ENCODE results near the gene NEU4. TPM values are rescaled to one million over a fixed set of nuclear protein-coding genes. Genes with fewer than 3 reads are reported as not detected.

NEU4 gene
- total RNA-seq, 1 donor = not detected

DNA sequence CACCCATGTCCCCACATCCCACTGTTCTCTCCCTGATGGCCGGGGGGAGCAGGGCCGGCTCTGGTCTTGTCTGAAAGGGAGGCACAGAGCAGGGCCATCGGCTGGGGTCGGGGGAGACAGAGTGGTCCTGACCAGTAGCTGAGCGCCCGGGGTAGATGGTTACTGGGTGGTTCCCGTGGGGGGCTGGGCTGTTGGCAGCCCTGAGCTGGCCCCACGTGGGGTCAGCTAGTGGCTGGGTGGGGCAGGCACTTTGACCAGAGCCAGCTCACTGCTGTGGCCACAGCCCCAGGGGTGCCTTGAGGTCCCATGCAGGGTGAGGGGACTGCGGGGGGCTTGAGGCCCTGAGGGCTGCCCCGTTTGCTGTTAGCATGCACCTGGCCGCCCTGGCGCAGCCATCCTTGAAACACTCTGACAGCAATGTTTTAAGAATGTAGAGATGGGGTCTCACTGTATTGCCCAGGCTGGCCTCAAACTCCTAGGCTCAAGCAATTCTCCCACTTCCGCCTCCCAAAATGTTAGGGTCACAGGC, 12.3 kb upstream of the NEU4 start:
- Histone ChIP-seq H3K36me3 (ENCODE audit: insufficient read depth, low read length) (no peaks in the 10 kb centered on the region), H4K20me1 (ENCODE audit: insufficient read depth, low read length) (no peaks in the 10 kb centered on the region), H3K79me2 (ENCODE audit: insufficient read depth, low read length) (no peaks in the 10 kb centered on the region), H3K27me3 (ENCODE audit: insufficient read depth, low read length) (peaks cover 16% of the 10 kb centered on the region), H3K4me1 (ENCODE audit: insufficient read depth, low read length) (no peaks in the 10 kb centered on the region), H3K9me3 (ENCODE audit: low read depth, low read length) (no peaks in the 10 kb centered on the region), H2AFZ (ENCODE audit: low read length) (no peak overlapping the region), H3K27ac (ENCODE audit: low read depth, low read length) (no peak overlapping the region), H3K4me2 (ENCODE audit: insufficient read depth, low read length) (no peak overlapping the region), H3K4me3 (ENCODE audit: insufficient read depth, low read length) (no peak overlapping the region)
- TF ChIP-seq, protein P1, sequence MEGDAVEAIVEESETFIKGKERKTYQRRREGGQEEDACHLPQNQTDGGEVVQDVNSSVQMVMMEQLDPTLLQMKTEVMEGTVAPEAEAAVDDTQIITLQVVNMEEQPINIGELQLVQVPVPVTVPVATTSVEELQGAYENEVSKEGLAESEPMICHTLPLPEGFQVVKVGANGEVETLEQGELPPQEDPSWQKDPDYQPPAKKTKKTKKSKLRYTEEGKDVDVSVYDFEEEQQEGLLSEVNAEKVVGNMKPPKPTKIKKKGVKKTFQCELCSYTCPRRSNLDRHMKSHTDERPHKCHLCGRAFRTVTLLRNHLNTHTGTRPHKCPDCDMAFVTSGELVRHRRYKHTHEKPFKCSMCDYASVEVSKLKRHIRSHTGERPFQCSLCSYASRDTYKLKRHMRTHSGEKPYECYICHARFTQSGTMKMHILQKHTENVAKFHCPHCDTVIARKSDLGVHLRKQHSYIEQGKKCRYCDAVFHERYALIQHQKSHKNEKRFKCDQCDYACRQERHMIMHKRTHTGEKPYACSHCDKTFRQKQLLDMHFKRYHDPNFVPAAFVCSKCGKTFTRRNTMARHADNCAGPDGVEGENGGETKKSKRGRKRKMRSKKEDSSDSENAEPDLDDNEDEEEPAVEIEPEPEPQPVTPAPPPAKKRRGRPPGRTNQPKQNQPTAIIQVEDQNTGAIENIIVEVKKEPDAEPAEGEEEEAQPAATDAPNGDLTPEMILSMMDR (IDR thresholded peaks at IDR 0.05; ENCODE audit: extremely low read depth, low read depth, low read length) = no peak
- peak; percentile 62 for DNase-seq (ENCODE audit: insufficient read length, low spot score, missing footprints)

DNA sequence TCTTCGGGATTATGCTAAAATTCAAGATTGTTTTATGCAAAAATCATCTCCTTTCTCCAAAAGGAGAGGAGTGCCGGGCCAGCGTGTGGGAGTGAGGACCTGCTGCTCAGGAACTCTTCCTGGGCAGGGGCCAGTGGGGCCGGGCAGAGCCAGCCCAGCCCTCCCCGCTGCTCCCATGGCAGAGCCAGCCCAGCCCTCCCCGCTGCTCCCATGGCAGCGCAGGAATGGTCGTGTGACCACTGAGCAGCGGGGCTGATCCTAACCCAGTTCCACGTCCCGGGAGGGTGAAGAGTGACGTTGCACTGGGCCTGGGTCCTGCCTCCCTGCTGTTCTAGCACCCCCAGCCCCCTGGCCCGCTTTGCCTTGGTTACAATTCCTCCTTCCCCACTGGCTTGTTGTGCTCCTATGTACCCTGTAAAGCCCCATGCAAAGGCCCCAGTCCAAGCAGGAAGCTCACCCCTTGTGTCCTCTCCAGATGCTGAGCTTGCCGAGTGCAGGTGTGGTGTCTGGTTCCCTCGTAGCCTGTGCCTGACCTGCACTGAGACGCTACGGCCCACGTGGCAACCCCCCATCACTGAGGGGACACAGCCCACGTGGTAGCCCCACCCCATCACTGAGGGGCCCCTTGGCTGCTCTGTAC, 11.4 kb upstream of the NEU4 start:
- H2AFZ ChIP-seq (ENCODE audit: low read length) = no peak overlapping the region
- H3K27ac ChIP-seq (ENCODE audit: low read depth, low read length) = no peak overlapping the region
- H4K20me1 ChIP-seq (ENCODE audit: insufficient read depth, low read length) = no peaks in the 10 kb centered on the region

DNA sequence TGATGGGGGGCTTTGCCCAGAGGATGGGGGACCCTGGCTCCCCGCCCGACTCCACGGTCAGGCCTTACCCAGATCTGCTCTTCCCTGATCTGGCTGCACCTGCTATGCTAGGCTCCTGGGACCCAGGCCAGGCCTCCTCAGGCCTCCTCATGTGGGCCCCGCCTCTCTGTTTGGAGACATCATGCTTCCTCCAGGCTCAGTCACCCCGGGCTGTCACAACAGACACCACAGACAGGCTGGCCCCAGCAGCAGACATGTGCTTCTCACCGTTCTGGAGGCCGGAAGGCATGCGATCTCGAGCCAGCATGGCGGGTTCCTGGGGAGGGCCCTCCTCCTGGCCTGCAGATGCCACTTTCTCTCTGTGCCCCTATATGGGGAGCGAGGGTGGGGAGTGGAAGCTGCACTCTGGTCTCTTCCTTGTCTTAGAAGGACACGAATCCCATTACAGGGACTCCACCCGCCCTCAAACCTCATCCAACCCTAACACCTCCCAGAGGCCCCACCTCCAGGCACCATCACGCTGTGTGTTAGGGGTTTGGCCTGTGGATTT, 10.8 kb upstream of the NEU4 start:
- Histone ChIP-seq H3K4me1 (ENCODE audit: insufficient read depth, low read length) (no peaks in the 10 kb centered on the region), H3K4me3 (ENCODE audit: insufficient read depth, low read length) (no peak overlapping the region), H3K36me3 (ENCODE audit: insufficient read depth, low read length) (no peaks in the 10 kb centered on the region), H3K9me3 (ENCODE audit: low read depth, low read length) (no peaks in the 10 kb centered on the region), H3K27ac (ENCODE audit: low read depth, low read length) (no peak overlapping the region), H3K79me2 (ENCODE audit: insufficient read depth, low read length) (no peaks in the 10 kb centered on the region), H2AFZ (ENCODE audit: low read length) (no peak overlapping the region), H3K4me2 (ENCODE audit: insufficient read depth, low read length) (no peak overlapping the region), H3K27me3 (ENCODE audit: insufficient read depth, low read length) (peaks cover 22% of the 10 kb centered on the region), H4K20me1 (ENCODE audit: insufficient read depth, low read length) (no peaks in the 10 kb centered on the region)
- DNase-seq (ENCODE audit: insufficient read length, low spot score, missing footprints) = peak; percentile 73
- TF ChIP-seq, protein P1 (IDR thresholded peaks at IDR 0.05; ENCODE audit: extremely low read depth, low read depth, low read length) = no peak

More for the DNA sequence above, 11.4 kb upstream of the NEU4 start:
- no peak overlapping the region for H3K4me3 ChIP-seq (ENCODE audit: insufficient read depth, low read length)
- no peaks in the 10 kb centered on the region for H3K9me3 ChIP-seq (ENCODE audit: low read depth, low read length)
- DNase-seq (ENCODE audit: insufficient read length, low spot score, missing footprints) = peak; percentile 78
- H3K79me2 ChIP-seq (ENCODE audit: insufficient read depth, low read length) = no peaks in the 10 kb centered on the region
- H3K36me3 ChIP-seq (ENCODE audit: insufficient read depth, low read length) = no peaks in the 10 kb centered on the region
- TF ChIP-seq, protein P1 (IDR thresholded peaks at IDR 0.05; ENCODE audit: extremely low read depth, low read depth, low read length) = no peak
- no peaks in the 10 kb centered on the region for H3K4me1 ChIP-seq (ENCODE audit: insufficient read depth, low read length)
- peaks cover 16% of the 10 kb centered on the region for H3K27me3 ChIP-seq (ENCODE audit: insufficient read depth, low read length)
- no peak overlapping the region for H3K4me2 ChIP-seq (ENCODE audit: insufficient read depth, low read length)

All from osteoblast (primary cell).